SJCRH30 (cell line): ENCODE results near the gene TAS2R39. TPM values are rescaled to one million over a fixed set of nuclear protein-coding genes. Genes with fewer than 3 reads are reported as not detected.

ENCODE experiments used
- DNase-seq, 2 experiments: peaks; one replicate each; pipeline ENCODE4 v3.0.0-alpha.2; 2015 to 2020
- H3K27ac ChIP-seq: fragments of 250-450 bp; sonication (Bioruptor Pico); 2 replicates; pipeline ENCODE4 v1.5.1; 2020; ENCODE audit warnings: mild to moderate bottlenecking, moderate library complexity
- H3K27me3 ChIP-seq: fragments of 250-450 bp; sonication (Bioruptor Pico); 2 replicates; pipeline ENCODE4 v1.5.1; 2020; ENCODE audit warnings: mild to moderate bottlenecking, moderate library complexity
- H3K36me3 ChIP-seq: fragments of 250-450 bp; sonication (Bioruptor Pico); 2 replicates; pipeline ENCODE4 v1.5.1; 2020; ENCODE audit warnings: mild to moderate bottlenecking, moderate library complexity
- H3K4me1 ChIP-seq: fragments of 250-450 bp; sonication (Bioruptor Pico); 2 replicates; pipeline ENCODE4 v1.5.1; 2020; ENCODE audit warnings: mild to moderate bottlenecking, moderate library complexity
- H3K4me3 ChIP-seq: fragments of 250-450 bp; sonication (Bioruptor Pico); 2 replicates; pipeline ENCODE4 v1.5.1; 2020; ENCODE audit warnings: mild to moderate bottlenecking, moderate library complexity
- H3K9me3 ChIP-seq: fragments of 250-450 bp; sonication (Bioruptor Pico); replicated peaks from 2 replicates; pipeline ENCODE4 v1.5.1; 2020; ENCODE audit warnings: mild to moderate bottlenecking, moderate library complexity
- total RNA-seq: library from RNA; depleted of rRNA; stranded (reverse); fragments of >200 nt; shearing (Covaris generic); gene quantifications from 2 replicates; pipeline ENCODE4 v1.2.3, GENCODE V29; 2014; rRNA removed

The TAS2R39 gene
- total RNA-seq, 1 experiment from 2014 or later: not detected

DNA sequence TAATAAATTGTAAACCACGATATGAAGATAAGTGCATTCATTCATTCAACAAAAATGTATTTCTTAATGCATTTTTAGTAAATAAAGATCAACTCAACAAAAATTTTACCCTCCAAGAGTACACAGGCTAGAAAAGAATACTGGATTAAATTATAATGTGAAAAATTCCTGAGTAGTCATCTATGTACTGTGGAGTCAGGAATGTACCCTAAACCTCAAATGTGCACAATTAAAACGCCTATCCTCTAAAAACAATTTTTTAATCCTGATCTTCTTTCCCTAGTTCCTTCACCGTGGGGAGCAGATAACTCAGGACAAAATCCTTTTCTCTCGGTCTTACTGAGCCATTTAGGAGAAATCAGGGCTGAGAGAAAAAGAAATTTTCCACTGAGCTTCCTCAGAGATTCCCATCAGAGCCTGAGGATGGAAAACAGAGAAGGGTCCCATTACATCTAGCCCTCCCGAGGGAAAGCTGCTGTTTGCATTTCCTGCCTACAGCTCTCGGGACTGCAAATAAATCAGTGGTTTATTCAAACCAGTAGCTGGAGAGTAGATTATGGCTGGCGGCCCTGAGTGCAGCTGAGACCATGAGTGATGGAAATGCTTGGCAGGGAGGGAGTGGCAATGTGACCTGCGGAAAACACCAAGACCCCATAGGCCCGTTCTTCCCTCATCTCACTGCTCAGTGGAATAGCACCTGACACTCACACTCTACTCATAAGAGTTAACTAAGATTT, 46.0 kb downstream of the TAS2R39 start:
- Histone ChIP-seq H3K4me1 (no peaks in the 10 kb centered on the region), H3K36me3 (no peaks in the 10 kb centered on the region), H3K4me3 (no peak overlapping the region), H3K9me3 (no peaks in the 10 kb centered on the region), H3K27me3 (peaks cover 3% of the 10 kb centered on the region; the same call in 1 of the 2 replicates), H3K27ac (no peak overlapping the region)
- peak; percentile 33 to 57 for DNase-seq

DNA sequence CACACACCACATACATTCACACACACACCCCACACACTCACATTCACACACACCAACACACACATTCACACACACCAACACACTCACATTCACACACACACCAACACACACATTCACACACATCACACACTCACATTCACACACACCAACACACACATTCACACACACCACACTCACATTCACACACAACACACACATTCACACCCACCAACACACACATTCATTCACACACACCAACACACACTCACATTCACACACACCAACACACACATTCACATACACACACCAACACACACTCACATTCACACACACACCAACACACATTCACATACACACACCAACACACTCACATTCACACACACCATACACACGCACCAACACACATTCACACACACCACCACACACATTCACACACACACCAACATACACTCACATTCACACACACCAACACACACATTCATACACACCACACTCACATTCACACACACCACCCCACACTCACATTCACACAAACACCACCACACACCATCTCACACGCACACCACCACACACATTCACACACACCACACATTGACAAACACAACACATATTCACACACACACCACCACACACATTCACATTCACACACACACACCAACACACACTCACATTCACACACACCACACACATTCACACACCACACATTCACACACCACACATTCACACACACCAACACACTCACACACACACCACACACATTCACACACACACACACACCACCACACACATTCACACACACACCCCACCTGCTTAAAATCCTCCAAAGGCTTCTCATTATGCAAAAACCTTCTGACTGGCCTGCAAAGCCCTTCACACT, 47.6 kb downstream of the TAS2R39 start:
- DNase-seq: no peak
- Histone ChIP-seq H3K36me3 (no peaks in the 10 kb centered on the region), H3K4me1 (no peaks in the 10 kb centered on the region), H3K27me3 (no peaks in the 10 kb centered on the region), H3K4me3 (no peak overlapping the region), H3K27ac (no peak overlapping the region), H3K9me3 (0 out of 2 replicates have a peak, but pooled peaks cover 2% of the 10 kb centered on the region)

Other genes starting within 250 kb of the TAS2R39 start
- not detected in 2 replicates for gene TRPV5, start 249.7 kb upstream of the TAS2R39 start, total RNA-seq
- gene LLCFC1, start 243.9 kb upstream of the TAS2R39 start, total RNA-seq: not detected in 2 replicates
- gene KEL, start 221.1 kb upstream of the TAS2R39 start, total RNA-seq: 0.08 and 0.69 TPM in 2 replicates
- gene OR9A2, start 156.3 kb upstream of the TAS2R39 start, total RNA-seq: not detected in 2 replicates
- not detected in 2 replicates for gene OR6V1, start 131.1 kb upstream of the TAS2R39 start, total RNA-seq
- not detected in 2 replicates for gene PIP, start 51.3 kb upstream of the TAS2R39 start, total RNA-seq
- gene TAS2R40, start 38.6 kb downstream of the TAS2R39 start, total RNA-seq: not detected in 2 replicates
- 35.2 and 35.6 TPM in 2 replicates for gene GSTK1, start 80.0 kb downstream of the TAS2R39 start, total RNA-seq
- 0.97 and 2.5 TPM in 2 replicates for gene TMEM139, start 101.5 kb downstream of the TAS2R39 start, total RNA-seq
- gene CASP2, start 104.9 kb downstream of the TAS2R39 start, total RNA-seq: 36.6 and 39.1 TPM in 2 replicates
- gene CLCN1, start 132.7 kb downstream of the TAS2R39 start, total RNA-seq: not detected in 2 replicates
- gene FAM131B, start 179.3 kb downstream of the TAS2R39 start, total RNA-seq: 0.15 and 0.22 TPM in 2 replicates
- 34.6 and 35.9 TPM in 2 replicates for gene ZYX, start 197.9 kb downstream of the TAS2R39 start, total RNA-seq
- gene EPHA1, start 225.4 kb downstream of the TAS2R39 start, total RNA-seq: 0.32 and 1.0 TPM in 2 replicates